DMS 273 (cell line): ENCODE data around the gene XXYLT1.
"Not testable (repeated sequence)": the region's sequence is repeated elsewhere in the genome, so short reads cannot be mapped to it uniquely, and the experiment has no call there.

Experiments
- DNase-seq: peaks from one replicate; lab custom pipeline; 2025; ENCODE audit not compliant: unreplicated experiment; lab: John Stamatoyannopoulos, UW

The XXYLT1 gene

DNA sequence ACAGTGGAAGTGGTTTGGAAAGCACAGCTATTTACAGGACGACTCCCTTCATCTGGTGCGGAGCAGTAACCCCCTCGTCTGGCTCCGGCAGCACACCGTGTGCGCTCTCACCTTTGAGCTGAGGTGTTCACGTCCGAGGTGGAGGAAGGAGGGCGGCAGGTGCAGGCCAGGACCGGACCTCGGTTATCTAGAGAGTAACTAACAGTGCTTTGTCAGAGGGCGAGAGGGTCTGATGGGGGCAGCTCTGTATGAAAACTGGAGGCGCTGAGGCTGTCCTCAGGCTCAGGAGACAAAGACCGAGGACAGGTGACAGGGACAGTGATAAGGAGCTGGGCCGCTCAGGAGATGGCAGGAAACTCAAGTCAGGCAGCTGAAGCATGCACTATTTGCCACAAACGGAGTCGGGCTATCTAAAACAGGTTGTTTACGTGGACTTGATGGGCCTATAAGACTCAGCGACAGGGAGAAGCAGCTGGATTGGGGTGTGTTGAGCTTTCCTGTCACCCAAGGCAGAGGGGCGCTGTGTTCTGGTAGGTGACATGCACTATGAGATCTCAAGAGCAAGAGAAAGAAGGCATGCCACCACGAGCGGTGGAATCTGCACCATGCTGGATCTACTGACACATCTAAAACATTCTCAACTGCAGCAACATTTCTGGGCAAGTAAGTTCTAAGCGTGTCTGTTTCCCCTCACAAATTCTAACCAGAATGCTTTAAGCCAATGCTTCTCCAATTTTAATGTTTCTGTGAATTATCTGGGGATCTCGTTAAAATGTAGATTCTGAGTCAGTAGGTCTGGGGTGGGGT, 155.2 kb downstream of the XXYLT1 start:
- no peak for DNase-seq

DNA sequence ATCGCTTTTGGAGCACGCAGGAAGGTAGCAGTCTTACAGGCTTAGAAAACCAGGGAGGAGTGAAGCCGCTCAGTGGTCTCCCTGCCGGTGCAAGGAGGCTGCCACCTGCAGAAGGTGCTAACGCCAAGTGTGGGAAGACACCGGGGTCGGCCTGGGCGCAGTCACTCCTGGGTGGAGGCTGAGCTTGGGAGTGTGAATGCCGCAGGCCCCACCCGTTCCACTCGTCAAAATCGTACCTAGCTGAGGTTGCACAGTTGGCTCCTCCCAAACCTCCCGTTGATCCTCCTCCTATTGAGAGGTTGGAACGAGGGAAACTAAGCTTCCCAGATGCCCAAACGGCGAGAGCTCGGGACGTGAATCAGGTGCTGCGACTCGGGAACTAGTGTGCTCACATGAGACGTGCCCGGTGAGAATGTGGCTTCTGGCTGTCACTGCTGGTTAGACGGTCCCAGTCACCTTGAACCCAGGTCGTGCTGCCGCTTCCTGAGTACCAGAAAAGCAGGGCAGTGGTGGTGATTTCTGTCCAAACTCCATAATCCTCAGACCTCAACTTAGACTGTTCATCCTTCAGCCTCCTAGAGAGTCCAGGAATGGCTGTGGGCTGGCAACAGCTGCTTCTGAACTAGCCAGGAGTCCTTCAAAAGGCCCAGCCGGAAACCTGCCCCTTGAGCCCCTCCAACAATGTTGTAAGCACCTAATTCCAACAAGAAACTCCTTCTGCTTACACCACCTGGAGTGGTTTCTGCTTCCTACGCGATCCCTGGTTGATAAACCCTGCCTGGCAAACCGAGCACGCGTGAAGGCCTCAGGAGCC, 156.0 kb downstream of the XXYLT1 start:
- DNase-seq: no peak

DNA sequence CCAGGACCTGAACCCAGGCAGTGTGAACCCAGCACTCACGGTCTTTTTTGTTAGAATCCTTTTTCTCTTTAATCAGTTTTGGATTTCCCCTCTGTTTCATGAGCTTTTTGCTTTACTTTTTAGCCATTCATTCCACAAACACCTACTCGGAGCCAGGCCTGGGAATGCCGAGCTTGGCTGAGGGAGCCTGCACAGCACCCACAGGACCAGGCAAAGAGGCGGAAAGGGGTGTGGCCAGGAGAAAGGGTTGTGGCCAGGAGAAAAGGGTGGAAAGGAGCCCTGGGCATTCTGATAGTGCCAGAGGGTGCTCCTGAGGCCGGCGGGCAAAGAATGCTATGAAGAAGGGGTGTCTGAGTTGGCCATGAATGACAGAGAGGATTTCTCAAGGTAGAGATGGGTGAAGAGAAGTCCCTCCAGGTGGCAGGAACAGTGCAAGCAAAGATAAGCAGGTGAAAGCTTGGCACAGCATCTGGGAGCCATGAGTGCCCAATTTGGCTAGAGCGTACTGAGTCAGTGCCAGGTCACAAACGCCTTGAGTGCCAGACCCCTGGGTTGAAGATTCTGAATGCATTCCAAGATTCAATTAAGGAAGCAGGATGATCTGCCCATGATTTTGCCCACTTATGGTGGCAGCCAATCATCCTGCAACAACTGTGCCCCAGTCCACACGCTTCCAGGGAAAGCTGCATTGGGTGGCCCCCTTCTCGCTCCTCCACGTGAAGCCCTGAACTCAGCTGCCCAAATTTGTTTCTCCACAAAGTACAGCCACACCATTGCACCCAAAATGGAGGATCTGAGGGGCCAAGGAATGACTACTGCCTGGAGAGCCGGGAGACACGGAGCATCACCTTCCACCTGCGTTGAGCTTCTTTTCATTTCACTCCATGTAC, 157.2 kb downstream of the XXYLT1 start:
- no peak for DNase-seq

DNA sequence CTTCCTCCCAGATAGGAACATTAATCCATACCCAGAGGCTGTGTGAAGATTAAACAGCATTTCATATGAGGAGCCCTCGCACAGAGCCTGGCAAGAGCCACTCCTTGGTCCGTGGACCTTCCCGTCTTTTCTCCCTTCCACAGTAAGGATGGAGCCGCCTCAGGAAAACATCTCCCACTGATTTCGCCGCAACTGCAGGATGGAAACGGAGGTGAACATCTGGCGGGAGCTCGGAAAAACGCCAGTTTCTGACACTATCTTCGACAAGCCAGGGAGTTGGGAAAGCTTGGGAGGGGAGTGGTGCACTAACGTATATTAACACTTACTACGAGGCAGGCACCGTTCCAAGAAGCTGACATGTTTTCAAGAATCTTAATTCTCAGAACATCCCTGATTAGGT, 157.9 kb downstream of the XXYLT1 start:
- DNase-seq: peak; percentile 52

DNA sequence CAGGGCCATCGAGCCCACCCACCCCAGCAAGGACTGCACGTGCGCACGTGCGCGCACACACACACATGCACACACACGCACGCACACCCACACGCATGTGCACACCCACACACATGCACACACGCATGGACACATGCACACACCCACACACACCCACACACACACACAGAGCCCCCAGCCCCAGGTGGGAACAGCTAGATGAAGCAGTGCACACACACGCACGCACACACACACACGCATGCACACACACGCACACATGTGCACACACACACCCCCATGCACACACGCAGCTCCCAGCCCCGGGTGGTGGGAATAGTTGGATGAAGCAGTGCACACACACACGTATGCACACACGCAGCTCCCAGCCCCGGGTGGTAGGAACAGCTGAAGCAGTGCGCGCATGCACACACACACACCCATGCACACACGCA, 158.6 kb downstream of the XXYLT1 start:
- no peak for DNase-seq

DNA sequence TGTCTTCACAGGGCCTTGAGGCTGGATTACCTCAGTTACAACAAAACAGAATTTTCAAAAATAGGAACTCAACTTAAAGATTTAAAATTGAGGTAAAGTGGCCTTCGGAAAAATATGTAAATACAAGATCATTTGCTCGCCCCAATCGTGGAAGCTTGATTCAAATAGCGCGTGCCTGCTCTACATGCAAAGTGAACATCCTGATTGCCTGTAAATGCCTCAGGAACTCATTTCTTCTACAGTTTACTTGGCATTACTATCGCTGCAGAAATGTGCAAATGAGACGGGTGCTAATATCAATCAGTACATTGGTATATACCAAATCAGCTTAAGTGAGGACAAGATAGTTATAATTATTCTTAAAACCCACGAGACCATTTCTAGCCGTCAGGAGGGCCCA, 159.2 kb downstream of the XXYLT1 start:
- no peak for DNase-seq

DNA sequence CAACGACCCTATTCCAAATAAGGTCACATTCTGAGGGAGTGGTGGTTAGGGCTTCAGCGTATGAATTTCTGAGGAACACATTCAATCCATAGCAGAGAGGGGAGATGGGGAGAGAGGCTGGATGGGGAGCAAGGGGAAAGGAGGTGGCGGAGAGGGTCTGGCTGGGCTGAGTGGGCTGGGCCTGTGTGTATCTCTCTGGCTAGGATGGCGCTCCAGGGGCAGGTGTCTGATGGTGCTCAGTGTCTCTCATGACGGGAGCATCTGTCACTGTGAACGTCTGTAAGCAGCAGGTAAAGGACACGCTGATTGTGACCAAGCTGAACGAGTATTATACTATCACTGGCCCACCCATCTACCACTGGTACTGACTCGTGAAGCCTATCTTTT, 159.6 kb downstream of the XXYLT1 start:
- DNase-seq: no peak

DNA sequence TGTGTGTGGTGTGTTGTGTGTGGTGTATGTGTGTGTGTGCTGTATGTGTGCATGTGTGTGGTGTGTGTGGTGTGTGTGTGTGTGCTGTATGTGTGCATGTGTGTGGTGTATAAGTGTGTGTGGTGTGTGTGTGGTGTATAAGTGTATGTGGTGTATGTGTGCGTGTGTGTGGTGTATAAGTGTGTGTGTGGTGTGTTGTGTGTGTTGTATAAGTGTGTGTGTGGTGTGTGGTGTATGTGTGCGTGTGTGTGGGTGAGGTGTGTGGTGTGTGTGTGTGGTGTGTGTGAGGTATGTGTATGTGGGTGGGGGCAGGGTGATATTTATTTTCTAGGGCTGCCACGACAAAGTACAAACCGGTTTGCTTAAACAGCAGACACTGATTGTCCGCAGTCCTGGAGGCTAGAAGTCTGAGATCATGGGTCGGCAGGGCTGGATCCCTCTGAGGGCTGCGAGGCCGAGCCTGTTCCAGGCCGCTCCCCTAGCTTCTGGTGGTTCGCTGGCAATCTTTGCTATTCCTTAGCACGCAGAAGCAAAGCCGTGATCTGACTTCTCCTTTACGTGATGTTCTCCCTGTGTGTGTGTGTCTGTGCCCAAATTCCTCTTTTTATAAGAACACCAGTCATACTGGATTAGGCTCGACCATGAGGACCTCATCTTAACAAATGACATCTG, 160.2 kb downstream of the XXYLT1 start:
- no peak for DNase-seq

DNA sequence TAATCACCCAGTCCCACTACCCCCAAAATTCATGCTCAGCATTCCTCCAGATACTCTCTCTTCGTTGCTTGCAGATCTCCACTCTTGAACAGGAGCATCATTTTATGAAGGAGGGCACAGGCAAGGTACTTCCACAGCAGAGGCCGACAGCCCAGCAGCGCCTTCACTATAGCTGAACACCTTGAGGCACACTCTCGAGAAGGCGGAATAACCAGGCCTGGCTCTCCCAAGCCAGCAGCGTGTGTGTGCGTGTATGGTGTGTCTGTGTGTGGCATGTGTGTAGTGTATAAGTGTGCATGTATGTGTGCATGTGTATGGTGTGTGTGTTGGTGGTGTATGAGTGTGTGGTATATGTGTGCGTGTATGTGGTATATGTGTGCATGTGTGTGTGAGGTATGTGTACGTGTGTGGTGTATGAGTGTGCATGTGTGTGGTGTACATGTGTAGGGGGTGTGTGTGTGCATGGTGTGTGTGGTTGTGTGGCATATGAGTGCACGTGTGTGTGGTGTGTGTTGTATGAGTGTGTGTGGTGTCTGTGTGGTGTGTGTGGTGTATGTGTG, 161.8 kb downstream of the XXYLT1 start:
- DNase-seq: no peak

DNA sequence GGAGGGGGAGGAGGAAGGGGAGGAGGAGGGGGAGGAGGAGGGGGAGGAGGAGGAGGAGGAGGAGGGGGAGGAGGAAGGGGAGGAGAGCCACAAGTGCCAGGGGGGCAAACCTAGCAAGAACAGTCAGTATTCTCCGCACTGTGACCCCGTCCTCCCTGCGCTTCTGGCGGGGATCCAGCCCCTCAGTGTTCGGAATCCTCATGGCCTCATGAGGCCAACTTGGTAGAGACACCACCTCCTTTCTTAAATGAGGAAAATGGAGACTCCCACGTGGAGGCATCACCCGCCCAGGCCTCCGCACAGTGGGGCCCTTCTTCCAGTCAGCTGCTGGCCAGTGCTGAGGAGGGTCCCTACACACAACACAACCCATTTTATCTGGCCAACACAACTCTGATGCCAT, 163.4 kb downstream of the XXYLT1 start:
- DNase-seq: no peak

DNA sequence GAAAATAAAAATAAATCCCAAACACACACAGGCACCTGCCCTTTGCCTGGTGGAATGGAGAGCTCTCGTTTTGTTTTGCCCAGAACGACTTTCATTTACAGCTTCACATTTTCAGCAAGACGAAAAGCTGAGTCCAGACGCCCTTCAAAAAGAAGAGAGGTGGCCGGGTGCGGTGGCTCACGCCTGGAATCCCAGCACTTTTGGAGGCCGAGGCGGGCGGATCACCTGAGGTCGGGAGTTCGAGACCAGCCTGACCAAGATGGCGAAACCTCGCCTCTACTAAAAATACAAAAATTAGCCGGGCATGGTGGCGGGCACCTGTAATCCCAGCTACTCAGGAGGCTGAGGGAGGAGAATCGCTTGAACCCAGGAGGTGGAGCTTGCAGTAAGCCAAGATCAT, 163.9 kb downstream of the XXYLT1 start:
- not testable (repeated sequence) for DNase-seq

DNA sequence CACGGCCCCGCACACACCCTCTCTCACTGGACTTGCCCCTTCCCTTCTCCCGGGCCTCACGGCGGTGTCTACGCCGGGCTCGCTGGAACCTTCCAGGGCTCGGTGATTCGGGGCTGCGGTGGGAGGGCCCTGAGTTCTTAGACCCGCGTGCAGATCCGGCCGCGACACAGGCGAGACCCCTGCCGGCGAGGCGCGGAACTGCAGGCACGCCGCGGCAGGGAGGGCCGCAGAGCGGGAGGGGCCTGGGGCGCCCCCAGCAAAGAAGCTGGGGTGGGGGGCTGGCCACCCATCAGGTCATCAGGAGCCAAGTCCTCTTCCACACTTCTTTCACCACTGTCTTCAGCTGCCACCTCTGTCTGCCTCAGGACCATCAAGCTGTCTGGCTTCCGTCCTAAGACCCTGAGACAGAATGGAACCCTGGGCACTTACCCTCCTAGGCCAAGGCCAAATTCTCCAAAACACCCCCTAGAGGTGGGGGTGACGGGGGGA, 164.5 kb downstream of the XXYLT1 start:
- DNase-seq: peak; percentile 89

DNA sequence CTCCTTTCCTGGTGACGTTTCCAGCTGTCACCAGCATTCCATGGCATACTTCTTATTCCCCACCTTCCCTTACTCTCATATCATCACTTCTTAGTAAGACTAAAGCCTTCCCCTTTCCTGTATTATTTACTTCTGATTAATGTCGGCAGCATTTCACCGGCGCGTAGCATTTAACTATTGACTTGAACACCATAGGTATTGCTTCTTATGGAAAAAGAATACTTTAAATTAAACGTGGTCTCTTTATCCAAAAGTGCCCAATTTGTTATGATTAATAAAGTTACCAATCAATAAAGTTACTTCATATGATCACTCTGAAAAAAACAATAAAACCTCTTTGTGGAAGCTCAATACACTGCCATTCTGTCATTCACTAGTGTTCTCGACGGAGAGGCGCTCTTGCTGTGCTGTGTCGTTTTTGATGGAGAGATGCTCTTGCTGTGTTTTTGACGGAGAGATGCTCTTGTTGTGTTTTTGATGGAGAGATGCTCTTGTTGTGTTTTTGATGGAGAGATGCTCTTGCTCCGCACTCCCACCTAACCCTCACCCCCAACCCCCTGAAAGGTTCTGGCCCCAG, 165.0 kb downstream of the XXYLT1 start:
- no peak for DNase-seq

DNA sequence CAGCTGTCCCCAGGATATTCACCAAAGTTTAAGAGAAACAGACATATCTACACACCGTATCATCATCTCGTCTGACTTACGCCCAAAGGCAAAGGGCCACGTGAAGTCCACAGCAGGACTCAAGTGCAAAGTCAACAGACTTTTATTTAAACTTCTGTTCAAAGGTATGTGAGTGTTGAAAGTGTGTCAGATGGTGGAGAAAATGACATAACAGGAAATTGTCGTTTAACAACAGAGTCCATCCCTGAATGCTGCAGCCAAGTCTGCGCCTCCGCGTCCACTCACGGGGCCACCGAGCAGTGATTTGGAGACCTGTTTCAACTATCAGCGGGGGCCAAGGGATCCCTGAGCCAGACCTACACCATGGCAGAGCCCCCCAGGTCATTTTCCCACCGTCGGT, 165.6 kb downstream of the XXYLT1 start:
- no peak for DNase-seq

DNA sequence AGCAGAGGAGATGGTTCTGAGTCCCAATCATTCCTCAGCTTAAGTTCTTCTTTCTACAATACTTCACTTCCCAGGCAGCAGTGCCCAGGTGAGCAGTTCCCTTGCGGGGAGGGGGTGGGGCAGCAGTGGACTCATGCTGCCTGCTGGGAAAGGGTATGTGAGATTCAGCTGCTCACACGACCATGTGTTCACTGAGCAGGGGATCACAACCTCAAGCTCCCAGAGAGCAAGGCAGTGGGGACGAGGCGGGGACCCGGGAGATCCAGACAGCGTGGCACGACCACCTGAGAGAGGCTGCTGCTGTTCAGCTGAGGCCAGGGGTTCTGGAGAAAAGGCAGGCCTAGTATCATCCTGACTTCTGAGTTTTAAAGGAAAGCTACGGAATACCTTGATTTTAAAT, 166.6 kb downstream of the XXYLT1 start:
- DNase-seq: no peak

DNA sequence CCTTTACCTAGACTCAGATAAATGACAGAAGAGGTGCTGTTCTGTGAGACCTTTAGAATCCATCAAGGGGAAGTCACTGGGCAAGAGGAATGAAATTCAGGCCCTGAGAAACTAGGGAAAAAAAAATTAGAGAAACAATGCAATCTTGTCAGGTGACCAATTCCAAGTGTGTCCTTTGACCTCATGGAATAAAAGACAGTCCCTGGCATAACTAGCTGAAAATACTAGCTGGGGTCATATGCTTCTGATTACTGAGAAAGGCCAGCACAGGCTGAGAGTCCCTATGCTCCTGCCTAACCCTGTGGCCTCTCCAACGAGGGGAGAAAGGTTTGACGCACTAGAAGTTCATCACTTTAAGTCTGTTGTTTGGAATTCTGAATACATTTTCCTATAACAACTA, 167.3 kb downstream of the XXYLT1 start:
- DNase-seq: no peak

DNA sequence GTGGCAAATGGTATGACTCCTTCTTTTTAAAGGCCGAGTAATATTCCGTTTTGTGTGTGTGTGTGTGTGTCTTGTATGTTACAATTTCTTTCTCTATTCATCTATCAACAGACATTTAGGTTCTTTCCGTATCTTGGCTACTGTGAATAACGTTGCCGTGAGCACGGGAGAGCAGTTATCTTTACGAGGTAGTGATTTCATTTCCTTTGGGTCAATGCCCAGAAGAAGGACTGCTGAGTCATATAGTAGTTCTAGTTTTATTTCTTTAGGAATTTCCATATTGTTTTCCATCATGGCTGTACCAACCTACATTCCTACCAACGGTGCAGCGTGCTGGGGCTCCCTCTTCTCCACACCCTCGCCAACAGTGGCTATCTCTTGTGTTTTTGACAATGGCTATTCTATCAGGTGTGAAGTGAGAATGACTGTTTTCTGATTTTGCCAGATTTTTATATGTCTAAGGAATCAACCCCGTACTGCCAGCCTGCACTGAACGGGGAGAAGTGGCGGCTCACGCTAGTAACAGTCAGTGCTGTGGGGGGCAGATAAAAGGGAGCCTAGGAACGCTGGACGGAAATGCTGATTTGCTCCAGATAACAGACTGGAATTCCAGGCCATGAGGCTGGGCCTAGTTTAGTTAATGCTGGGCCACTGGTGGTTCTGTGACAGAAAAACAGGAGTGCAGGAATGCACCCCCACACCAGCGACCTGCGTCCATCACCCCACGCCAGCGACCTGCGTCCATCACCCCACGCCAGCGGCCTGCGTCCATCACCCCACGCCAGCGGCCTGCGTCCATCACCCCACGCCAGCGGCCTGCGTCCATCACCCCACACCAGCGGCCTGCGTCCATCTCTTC, 168.1 kb downstream of the XXYLT1 start:
- peak; percentile 61 for DNase-seq

DNA sequence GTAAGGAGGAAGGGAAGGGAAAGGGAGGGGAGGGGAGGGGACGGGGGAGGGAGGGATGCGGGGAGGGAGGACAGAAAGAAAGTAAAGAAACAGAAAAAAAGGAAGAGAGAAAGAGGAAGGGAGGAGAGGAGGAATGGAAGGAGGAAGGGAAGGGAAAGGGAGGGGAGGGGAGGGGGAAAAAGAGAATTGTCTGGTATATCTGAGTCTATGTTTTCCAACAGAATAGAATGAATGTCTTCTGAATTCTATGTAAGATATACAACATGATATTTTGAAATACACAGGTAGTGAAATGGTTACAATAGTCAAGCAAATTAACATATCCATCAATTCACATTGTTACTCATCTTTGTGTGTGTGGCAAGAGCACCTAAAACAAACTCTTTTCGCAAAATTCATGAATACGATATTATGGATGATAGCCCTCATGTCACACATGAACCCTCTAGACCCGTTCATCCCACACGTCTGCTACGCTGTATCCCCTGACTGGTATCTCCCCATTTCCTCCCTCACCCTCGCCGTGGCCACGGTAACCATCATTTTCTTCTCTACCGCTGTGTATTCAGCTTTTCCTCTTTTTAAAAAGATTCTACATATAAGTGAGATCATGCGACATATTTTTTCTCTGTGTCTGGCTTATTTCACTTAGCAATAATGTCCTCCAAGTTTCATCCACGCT, 168.9 kb downstream of the XXYLT1 start:
- no peak for DNase-seq
